B cell (primary cell): ENCODE data around the gene STXBP6.

ENCODE experiments used
- EZH2 ChIP-seq: IDR thresholded peaks from 2 replicates; pipeline ENCODE4 v1.6.1; 2012; ENCODE audit warnings: borderline replicate concordance, low read depth, mild to moderate bottlenecking, moderate library complexity, low read length; ENCODE audit not compliant: insufficient read depth, poor library complexity, severe bottlenecking
- TF ChIP-seq, protein P1 (sequence below): fragments of 200-600 bp; IDR thresholded peaks from one replicate; pipeline ENCODE4 v1.8.0; 2022; ENCODE audit warnings: antibody characterized with exemption, mild to moderate bottlenecking

DNA sequence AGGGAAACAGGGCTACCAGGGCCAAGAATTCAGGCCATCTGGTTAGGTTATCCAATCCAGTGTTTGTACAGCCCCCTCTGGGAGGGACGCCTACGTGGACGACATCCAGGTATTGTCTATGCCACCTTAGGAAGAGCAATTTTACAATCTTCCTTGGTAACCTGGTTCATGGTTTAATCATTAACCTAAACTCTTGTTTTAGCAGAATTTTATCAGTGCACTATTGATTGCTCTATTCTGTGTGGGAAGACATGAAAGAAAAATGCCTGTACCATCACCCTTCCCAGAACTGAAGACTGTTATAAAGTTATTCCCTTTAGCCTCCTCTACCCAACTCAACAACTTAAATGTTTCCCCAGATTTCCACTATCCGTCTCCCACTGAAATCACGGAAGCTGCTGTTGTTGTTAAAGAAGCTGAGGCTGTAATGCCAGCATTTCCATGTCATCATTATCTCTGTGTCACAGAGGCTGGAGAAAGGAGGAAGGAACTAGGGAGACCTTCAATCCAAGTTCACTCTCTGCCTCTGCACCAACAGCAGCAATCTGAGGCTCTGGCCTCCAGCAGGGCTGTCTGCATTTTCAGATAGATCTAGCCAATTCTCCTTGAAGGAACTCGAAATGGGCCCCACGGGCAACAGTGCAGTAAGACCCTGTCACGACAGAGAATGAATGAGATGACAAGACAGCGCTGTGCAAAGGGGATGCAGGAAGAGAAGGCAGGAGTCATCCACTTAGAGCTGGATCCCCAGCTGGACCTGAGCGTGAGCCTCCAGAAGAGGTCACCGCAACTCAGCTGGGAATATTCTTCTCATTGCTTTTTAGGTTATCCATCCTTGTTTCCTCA lies 232.5 kb downstream of the STXBP6 start:
- TF ChIP-seq, protein P1, sequence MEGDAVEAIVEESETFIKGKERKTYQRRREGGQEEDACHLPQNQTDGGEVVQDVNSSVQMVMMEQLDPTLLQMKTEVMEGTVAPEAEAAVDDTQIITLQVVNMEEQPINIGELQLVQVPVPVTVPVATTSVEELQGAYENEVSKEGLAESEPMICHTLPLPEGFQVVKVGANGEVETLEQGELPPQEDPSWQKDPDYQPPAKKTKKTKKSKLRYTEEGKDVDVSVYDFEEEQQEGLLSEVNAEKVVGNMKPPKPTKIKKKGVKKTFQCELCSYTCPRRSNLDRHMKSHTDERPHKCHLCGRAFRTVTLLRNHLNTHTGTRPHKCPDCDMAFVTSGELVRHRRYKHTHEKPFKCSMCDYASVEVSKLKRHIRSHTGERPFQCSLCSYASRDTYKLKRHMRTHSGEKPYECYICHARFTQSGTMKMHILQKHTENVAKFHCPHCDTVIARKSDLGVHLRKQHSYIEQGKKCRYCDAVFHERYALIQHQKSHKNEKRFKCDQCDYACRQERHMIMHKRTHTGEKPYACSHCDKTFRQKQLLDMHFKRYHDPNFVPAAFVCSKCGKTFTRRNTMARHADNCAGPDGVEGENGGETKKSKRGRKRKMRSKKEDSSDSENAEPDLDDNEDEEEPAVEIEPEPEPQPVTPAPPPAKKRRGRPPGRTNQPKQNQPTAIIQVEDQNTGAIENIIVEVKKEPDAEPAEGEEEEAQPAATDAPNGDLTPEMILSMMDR, result no peak
- no peak for TF ChIP-seq EZH2
